ENCODE results near the gene JAG2. TPM values are rescaled to one million over a fixed set of nuclear protein-coding genes. Genes with fewer than 3 reads are reported as not detected.

Gene JAG2
- total and polyA plus RNA-seq, 7 donors, result 10.6 to 34.0 (median 25.9) TPM

GRCh38 chr14:105153739-105154475 is 14.7 kb downstream of the JAG2 start:
- Histone ChIP-seq H3K27me3 (ENCODE audit: insufficient read depth in 3 of 3, low read length in 2 of 3) (no peaks in the 10 kb centered on the region), H3K27ac (peak overlapping the region; percentile 96), H3K9me3 (no peaks in the 10 kb centered on the region), H3K4me3 (no peak overlapping the region), H3K36me3 (ENCODE audit: insufficient read depth in 1 of 2, low read depth in 1 of 2) (peaks cover 0 to 26% of the 10 kb centered on the region in 2 donors), H3K4me1 (peaks cover 20% of the 10 kb centered on the region)
- DNase-seq, result peak; percentile 13 to 51
- 75 to 78% (median 77%) methylated on average over 26 of the region's 26 CpGs for WGBS, 3 donors
- intact Hi-C loops (cut with DNase I), result loop anchor here (2.0 to 5.0 kb wide), 2 partner anchors 13 to 62 kb away; no protein-coding TSS in a partner anchor
- no peak for TF ChIP-seq CTCF (IDR thresholded peaks at IDR 0.05)
- ATAC-seq, result peak in 1 of 4 donors; percentile 4

GRCh38 chr14:105153331-105153731 is 15.2 kb downstream of the JAG2 start:
- 24 to 41% (median 33%) methylated on average over 12 to 18 of the region's 18 CpGs for WGBS, 3 donors
- TF ChIP-seq CTCF (IDR thresholded peaks at IDR 0.05), result no peak
- Histone ChIP-seq H3K9me3 (no peaks in the 10 kb centered on the region), H3K4me1 (peaks cover 20% of the 10 kb centered on the region), H3K27ac (peak overlapping the region; percentile 96), H3K4me3 (no peak overlapping the region), H3K36me3 (ENCODE audit: insufficient read depth in 1 of 2, low read depth in 1 of 2) (peaks cover 0 to 32% of the 10 kb centered on the region in 2 donors), H3K27me3 (ENCODE audit: insufficient read depth in 3 of 3, low read length in 2 of 3) (no peaks in the 10 kb centered on the region)
- peak; percentile 65 to 81 for DNase-seq
- intact Hi-C loops (cut with DNase I), result loop anchor here (2.0 to 5.0 kb wide), 2 partner anchors 13 to 61 kb away; no protein-coding TSS in a partner anchor
- peak; percentile 38 to 65 (median 60) for ATAC-seq

- no peaks in the 10 kb centered on the region for H3K9me3 ChIP-seq
- no peaks in the 10 kb centered on the region for H3K27me3 ChIP-seq (ENCODE audit: insufficient read depth in 3 of 3, low read length in 2 of 3)
- TF ChIP-seq CTCF (IDR thresholded peaks at IDR 0.05), result no peak
- H3K36me3 ChIP-seq (ENCODE audit: insufficient read depth in 1 of 2, low read depth in 1 of 2), result peaks cover 0 to 37% of the 10 kb centered on the region in 2 donors
- 19 to 43% (median 21%) methylated on average over 11 to 14 of the region's 14 CpGs for WGBS, 3 donors
- peaks cover 20% of the 10 kb centered on the region for H3K4me1 ChIP-seq
- intact Hi-C loops (cut with DNase I), result loop anchor here (2.0 to 5.0 kb wide), 2 partner anchors 14 to 61 kb away; no protein-coding TSS in a partner anchor
- DNase-seq (peak; percentile 30 to 73), ATAC-seq (peak; percentile 11 to 31 (median 16))
- H3K4me3 ChIP-seq, result peak overlapping the region; percentile 34
- H3K27ac ChIP-seq, result peak overlapping the region; percentile 96
Measured at GRCh38 chr14:105152794-105153241, 15.8 kb downstream of the JAG2 start.

GRCh38 chr14:105151838-105152793 is 16.5 kb downstream of the JAG2 start:
- H3K4me3 ChIP-seq, result peak overlapping the region; percentile 34
- H3K36me3 ChIP-seq (ENCODE audit: insufficient read depth in 1 of 2, low read depth in 1 of 2), result peaks cover 0 to 38% of the 10 kb centered on the region in 2 donors
- intact Hi-C loops (cut with DNase I), result loop anchor here (2.0 to 5.0 kb wide), 2 partner anchors 15 to 60 kb away; no protein-coding TSS in a partner anchor

More at GRCh38 chr14:105151838-105152793, 16.5 kb downstream of the JAG2 start:
- peak overlapping the region; percentile 96 for H3K27ac ChIP-seq
- ATAC-seq (peak; percentile 83 to 93 (median 90)), DNase-seq (peak; percentile 73 to 89)
- TF ChIP-seq CTCF (IDR thresholded peaks at IDR 0.05), result no peak
- WGBS, 3 donors, result 41 to 47% (median 42%) methylated on average over 42 to 44 of the region's 44 CpGs
- no peaks in the 10 kb centered on the region for H3K9me3 ChIP-seq
- peaks cover 20% of the 10 kb centered on the region for H3K4me1 ChIP-seq
- no peaks in the 10 kb centered on the region for H3K27me3 ChIP-seq (ENCODE audit: insufficient read depth in 3 of 3, low read length in 2 of 3)
